Transverse colon (tissue), 4 donors: ENCODE data around the gene KMT2C. TPM values are rescaled to one million over a fixed set of nuclear protein-coding genes. Genes with fewer than 3 reads are reported as not detected.
A peak's percentile ranks its signal among the peaks of the same experiment; 100 is the strongest.

Source experiments
- DNase-seq: peaks from one replicate; pipeline ENCODE4 v3.0.0-alpha.2; 2019
- H3K27ac ChIP-seq, 4 donors: fragments of 200-600 bp; sonication (generic); 2 replicates each; pipeline ENCODE4 v1.5.1; 2016 to 2018; ENCODE audit warnings: inconsistent platforms in 4 of 4
- H3K27me3 ChIP-seq: fragments of 200-600 bp; sonication (generic); 2 replicates; pipeline ENCODE4 v1.5.1; 2017; ENCODE audit warnings: inconsistent platforms
- H3K36me3 ChIP-seq, 4 donors: fragments of 200-600 bp; sonication (generic); 2 replicates each; pipeline ENCODE4 v1.5.1; 2017 to 2019; ENCODE audit warnings: inconsistent platforms in 4 of 4
- H3K4me1 ChIP-seq, 4 donors: fragments of 200-600 bp; sonication (generic); 2 replicates each; pipeline ENCODE4 v1.5.1; 2017 to 2020; ENCODE audit warnings: inconsistent platforms in 4 of 4
- H3K4me3 ChIP-seq, 4 donors: fragments of 200-600 bp; sonication (generic); 1 replicate in 1 of 4; 2 replicates in 3 of 4; pipeline versions ENCODE4 v1.5.1 to v1.6.1; 2017 to 2019; ENCODE audit warnings: inconsistent platforms in 4 of 4
- H3K9me3 ChIP-seq, 2 donors: fragments of 200-600 bp; sonication (generic); 2 replicates each; pipeline ENCODE4 v1.5.1; 2017 to 2019; ENCODE audit warnings: inconsistent platforms in 2 of 2
- EP300 ChIP-seq: sonication (generic); formaldehyde crosslinking; IDR thresholded peaks from one replicate; pipeline ENCODE4 v1.6.1; 2017; ENCODE audit warnings: antibody characterized with exemption, low read depth
- POLR2A ChIP-seq: fragments of 450-650 bp; IDR thresholded peaks from one replicate; pipeline ENCODE4 v1.6.1; 2016; ENCODE audit warnings: antibody characterized with exemption, mild to moderate bottlenecking, moderate library complexity
- POLR2AphosphoS5 ChIP-seq, 3 donors: sonication (generic); formaldehyde crosslinking; IDR thresholded peaks; one replicate each; pipeline ENCODE4 v1.6.1; 2016; ENCODE audit warnings: antibody characterized with exemption in 3 of 3
- WGBS, 2 donors: methylation state at CpG; one replicate each; pipeline ENCODE4 v1.1.5; 2018; ENCODE audit warnings: low coverage in 1 of 2; 5-methylcytosine and 5-hydroxymethylcytosine counted together
- in situ Hi-C, 4 donors: fragments of 200-750 bp; cut with MboI; loops; one replicate each; pipeline versions ENCODE4 v1.15.0 to v1.15.1; 2017; ENCODE audit warnings: low sequenced_read_pairs in 3 of 4, low pct_ligation_motif_present in 1 of 4, low pct_unique_long_range_greater_than_20kb in 1 of 4
- intact Hi-C: fragments of 100-400 bp; cut with DNase I; formaldehyde crosslinking; loops from one replicate; pipeline ENCODE4 v1.15.1; 2023; ENCODE audit warnings: low total_unique reads
- total RNA-seq, 4 donors: library from RNA; depleted of rRNA; stranded (reverse); fragments of >200 nt; gene quantifications; one replicate each; pipeline ENCODE4 v1.1.0, GENCODE V29; 2016
- TF ChIP-seq, protein P1 (sequence below), 5 experiments: fragments of 200-600 bp in 3 of 5; fragments of 450-650 bp in 2 of 5; sonication (generic) in 3 of 5; IDR thresholded peaks; 1 replicate in 2 of 5; 2 replicates in 3 of 5; pipeline ENCODE4 v1.5.1; 2016 to 2017; ENCODE audit warnings: antibody characterized with exemption in 5 of 5, inconsistent platforms in 3 of 5, mild to moderate bottlenecking in 2 of 5, moderate library complexity in 1 of 5

The KMT2C gene
- total RNA-seq, 4 donors from 2014 or later = 72.6 to 99.5 (median 83.8) TPM

DNA sequence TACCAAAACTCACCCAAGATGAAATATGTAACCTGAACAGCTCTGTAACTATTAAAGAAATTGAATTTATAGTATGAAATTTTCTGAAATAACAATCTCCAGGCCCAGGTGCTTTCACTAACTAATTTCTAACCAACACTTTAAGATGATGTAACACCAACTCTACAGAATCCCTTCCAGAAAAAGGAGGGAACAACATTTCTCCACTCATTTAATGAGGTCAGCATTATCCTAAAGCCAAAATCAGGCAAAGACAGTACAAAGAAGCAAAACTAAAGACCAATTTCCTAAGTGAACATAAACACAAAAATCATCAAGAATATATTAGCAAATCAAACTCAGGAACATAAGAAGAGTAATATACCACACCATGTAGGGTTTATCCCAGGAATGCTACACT lies 65.5 kb downstream of the KMT2C start:
- no peak for DNase-seq
- Histone ChIP-seq H3K4me1 (peaks cover 0 to 30% (median 6%) of the 10 kb centered on the region in 4 donors), H3K9me3 (no peaks in the 10 kb centered on the region), H3K27ac (no peak overlapping the region), H3K27me3 (no peaks in the 10 kb centered on the region), H3K4me3 (no peak overlapping the region), H3K36me3 (no peaks in the 10 kb centered on the region)
- in situ Hi-C loops = no loop called here
- TF ChIP-seq, protein P1, sequence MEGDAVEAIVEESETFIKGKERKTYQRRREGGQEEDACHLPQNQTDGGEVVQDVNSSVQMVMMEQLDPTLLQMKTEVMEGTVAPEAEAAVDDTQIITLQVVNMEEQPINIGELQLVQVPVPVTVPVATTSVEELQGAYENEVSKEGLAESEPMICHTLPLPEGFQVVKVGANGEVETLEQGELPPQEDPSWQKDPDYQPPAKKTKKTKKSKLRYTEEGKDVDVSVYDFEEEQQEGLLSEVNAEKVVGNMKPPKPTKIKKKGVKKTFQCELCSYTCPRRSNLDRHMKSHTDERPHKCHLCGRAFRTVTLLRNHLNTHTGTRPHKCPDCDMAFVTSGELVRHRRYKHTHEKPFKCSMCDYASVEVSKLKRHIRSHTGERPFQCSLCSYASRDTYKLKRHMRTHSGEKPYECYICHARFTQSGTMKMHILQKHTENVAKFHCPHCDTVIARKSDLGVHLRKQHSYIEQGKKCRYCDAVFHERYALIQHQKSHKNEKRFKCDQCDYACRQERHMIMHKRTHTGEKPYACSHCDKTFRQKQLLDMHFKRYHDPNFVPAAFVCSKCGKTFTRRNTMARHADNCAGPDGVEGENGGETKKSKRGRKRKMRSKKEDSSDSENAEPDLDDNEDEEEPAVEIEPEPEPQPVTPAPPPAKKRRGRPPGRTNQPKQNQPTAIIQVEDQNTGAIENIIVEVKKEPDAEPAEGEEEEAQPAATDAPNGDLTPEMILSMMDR (IDR thresholded peaks at IDR 0.05) = no peak
- TF ChIP-seq POLR2A (no peak), EP300 (no peak), POLR2AphosphoS5 (IDR thresholded peaks at IDR 0.05) (no peak)
- intact Hi-C loops = no loop called here

DNA sequence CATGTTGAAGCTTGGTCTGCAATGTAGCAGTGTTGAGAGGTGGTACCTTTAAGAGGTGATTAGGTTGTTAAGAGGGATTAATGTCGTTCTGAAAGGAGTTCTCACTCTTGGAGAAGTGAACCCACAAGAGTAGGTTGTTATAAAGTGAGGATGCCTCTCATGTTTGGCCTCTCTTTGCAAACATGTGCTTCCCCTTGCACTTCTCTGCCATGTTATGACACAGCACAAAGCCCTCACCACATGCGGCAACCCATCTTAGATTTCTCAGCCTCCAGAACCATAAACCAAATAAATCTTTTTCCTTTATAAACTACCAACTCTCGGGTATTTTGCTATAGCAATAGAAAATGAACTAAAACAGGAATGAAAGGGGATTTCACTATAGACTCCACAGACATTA lies 66.3 kb downstream of the KMT2C start:
- intact Hi-C loops = no loop called here
- H3K9me3 ChIP-seq = no peaks in the 10 kb centered on the region
- no peak for DNase-seq
- no peak for TF ChIP-seq EP300
- in situ Hi-C loops = no loop called here
- no peak overlapping the region for H3K27ac ChIP-seq
- H3K27me3 ChIP-seq = no peaks in the 10 kb centered on the region
- H3K36me3 ChIP-seq = no peaks in the 10 kb centered on the region
- peaks cover 0 to 32% (median 6%) of the 10 kb centered on the region in 4 donors for H3K4me1 ChIP-seq
- 71 to 78% methylated on average over 2 to 3 of the region's 3 CpGs for WGBS, 2 donors
- H3K4me3 ChIP-seq = no peak overlapping the region

DNA sequence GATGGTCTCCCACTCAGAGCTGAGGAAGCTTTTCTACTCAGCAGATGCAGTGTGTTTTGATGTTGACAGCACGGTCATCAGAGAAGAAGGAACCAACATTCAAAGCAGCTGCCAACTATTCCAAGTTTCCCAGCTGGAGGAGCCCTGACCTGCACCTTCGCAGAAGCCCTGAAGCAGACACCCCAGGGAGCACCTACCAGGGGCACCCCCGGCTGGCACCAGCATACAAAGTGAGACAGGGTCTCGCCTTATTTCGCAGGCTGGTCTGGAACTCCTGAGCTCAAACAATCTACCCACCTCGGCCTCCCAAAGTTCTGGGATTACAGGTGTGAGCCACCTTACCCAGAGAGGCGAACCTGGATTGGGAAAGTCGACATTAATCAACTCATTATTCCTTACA lies 68.6 kb downstream of the KMT2C start:
- DNase-seq = no peak
- Histone ChIP-seq H3K36me3 (no peaks in the 10 kb centered on the region), H3K27ac (no peak overlapping the region), H3K4me1 (peaks cover 0 to 47% (median 8%) of the 10 kb centered on the region in 4 donors), H3K4me3 (no peak overlapping the region), H3K9me3 (no peaks in the 10 kb centered on the region), H3K27me3 (no peaks in the 10 kb centered on the region)
- intact Hi-C loops (no loop called here), in situ Hi-C loops (no loop called here)
- TF ChIP-seq POLR2A (no peak), EP300 (no peak), POLR2AphosphoS5 (IDR thresholded peaks at IDR 0.05) (no peak)
- TF ChIP-seq, protein P1 (IDR thresholded peaks at IDR 0.05) = no peak
- WGBS, 2 donors = 91% methylated on average over 8 of the region's 8 CpGs; no CpG with 5 or more reads in 1 of the 2 donors

DNA sequence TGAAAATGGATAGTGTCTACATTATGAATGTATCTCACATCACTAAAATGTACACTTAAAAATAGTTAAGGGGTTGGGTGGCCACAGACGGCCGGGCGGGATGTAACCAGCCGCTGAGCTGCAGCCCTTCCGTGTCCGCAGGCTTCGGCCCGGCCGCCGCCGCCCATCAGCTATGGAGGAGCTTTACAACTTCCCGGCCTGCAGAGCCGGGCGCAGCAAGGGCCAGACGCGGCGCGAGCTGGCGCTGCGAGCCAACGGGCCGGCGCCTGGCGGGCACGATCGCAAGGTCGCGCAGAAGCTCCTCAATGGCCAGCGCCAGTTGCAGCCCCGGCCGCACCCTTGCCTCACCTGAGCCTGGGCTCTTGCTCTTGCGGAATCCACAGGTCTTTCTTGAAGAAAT lies 69.1 kb downstream of the KMT2C start:
- DNase-seq = peak; percentile 46
- in situ Hi-C loops = no loop called here
- Histone ChIP-seq H3K36me3 (peaks cover 0 to 1% (median 0%) of the 10 kb centered on the region in 4 donors), H3K4me1 (peaks cover 0 to 50% (median 8%) of the 10 kb centered on the region in 4 donors), H3K9me3 (no peaks in the 10 kb centered on the region), H3K27ac (no peak overlapping the region), H3K27me3 (no peaks in the 10 kb centered on the region), H3K4me3 (no peak overlapping the region)
- TF ChIP-seq EP300 (no peak), POLR2A (no peak), POLR2AphosphoS5 (IDR thresholded peaks at IDR 0.05) (no peak)
- TF ChIP-seq, protein P1 (IDR thresholded peaks at IDR 0.05) = peak in 1 of 5 experiments; percentile 11
- intact Hi-C loops = no loop called here
- 77 to 83% methylated on average over 11 to 32 of the region's 32 CpGs for WGBS, 2 donors

DNA sequence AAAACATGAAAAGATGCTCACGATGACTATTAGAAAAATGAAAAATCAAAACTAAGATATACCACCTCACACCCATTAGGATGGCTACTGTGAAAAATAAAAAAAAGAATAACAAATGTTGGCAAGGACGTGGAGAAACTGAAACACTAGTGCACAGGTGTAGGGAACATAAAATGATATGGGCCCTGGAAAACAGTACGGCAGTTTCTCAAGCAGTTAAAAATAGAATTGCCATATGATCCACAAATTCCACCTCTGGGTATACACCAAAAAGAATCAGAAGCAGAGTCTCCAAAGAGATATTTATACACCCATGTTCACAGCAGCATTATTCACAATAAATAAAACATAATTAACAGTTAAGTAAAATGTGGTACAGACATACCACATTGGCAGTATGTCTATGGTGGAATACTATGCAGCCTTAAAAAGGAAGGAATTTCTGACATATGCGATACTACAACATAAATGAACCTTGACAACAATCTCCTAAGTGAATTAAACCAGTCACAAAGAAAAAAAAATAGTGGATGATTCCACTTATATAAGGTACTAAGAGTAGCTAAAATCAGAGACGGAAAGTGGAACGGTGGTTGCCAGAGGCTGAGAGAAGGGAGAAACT lies 69.7 kb downstream of the KMT2C start:
- Histone ChIP-seq H3K27ac (no peak overlapping the region), H3K4me3 (no peak overlapping the region), H3K9me3 (no peaks in the 10 kb centered on the region), H3K4me1 (peaks cover 0 to 54% (median 8%) of the 10 kb centered on the region in 4 donors), H3K36me3 (peaks cover 0 to 1% (median 0%) of the 10 kb centered on the region in 4 donors), H3K27me3 (no peaks in the 10 kb centered on the region)
- TF ChIP-seq POLR2A = no peak
- TF ChIP-seq EP300 = no peak
- TF ChIP-seq, protein P1 (IDR thresholded peaks at IDR 0.05) = no peak
- no peak for TF ChIP-seq POLR2AphosphoS5 (IDR thresholded peaks at IDR 0.05)
- no peak for DNase-seq
- WGBS, 2 donors = 85 to 87% methylated on average over 6 of the region's 6 CpGs
- in situ Hi-C loops = no loop called here
- intact Hi-C loops = no loop called here
